Chondrocyte (in vitro differentiated cells): ENCODE results near the gene ABL1. TPM values are rescaled to one million over a fixed set of nuclear protein-coding genes. Genes with fewer than 3 reads are reported as not detected.

Experiments used
- DNase-seq: peaks from one replicate; pipeline ENCODE4 v3.0.0; 2021; ENCODE audit warnings: mixed read lengths, low spot score
- H3K27ac Mint-ChIP-seq: one replicate; pipeline ENCODE4 v1.8.0; 2021; ENCODE audit warnings: mild to moderate bottlenecking, moderate library complexity, mixed read lengths; ENCODE audit not compliant: unreplicated experiment
- H3K27me3 Mint-ChIP-seq: 2 replicates; pipeline ENCODE4 v1.8.0; 2021; ENCODE audit warnings: low read depth, mixed read lengths
- H3K36me3 Mint-ChIP-seq: 2 replicates; pipeline ENCODE4 v1.8.0; 2021; ENCODE audit warnings: low read depth, mixed read lengths
- H3K4me1 Mint-ChIP-seq: 2 replicates; pipeline ENCODE4 v1.8.0; 2021; ENCODE audit warnings: low read depth, mild to moderate bottlenecking, mixed read lengths
- H3K4me3 Mint-ChIP-seq: one replicate; pipeline ENCODE4 v1.8.0; 2021; ENCODE audit warnings: mild to moderate bottlenecking, moderate library complexity, mixed read lengths; ENCODE audit not compliant: unreplicated experiment
- H3K9me3 Mint-ChIP-seq: 2 replicates; pipeline ENCODE4 v1.8.0; 2021; ENCODE audit warnings: low read depth, mixed read lengths
- CTCF ChIP-seq: fragments of 200-600 bp; sonication (generic); IDR thresholded peaks from 2 replicates; pipeline ENCODE4 v1.5.0; 2021; ENCODE audit warnings: antibody characterized with exemption, mild to moderate bottlenecking, moderate library complexity
- total RNA-seq: library from RNA; stranded (reverse); gene quantifications from 3 replicates; pipeline ENCODE4 v1.2.1, GENCODE V29; 2021

The ABL1 gene
- total RNA-seq, 1 donor from 2014 or later = 93.7 TPM

GRCh38 chr9:130825809-130826208, 9.2 kb upstream of the ABL1 start:
- H3K4me1 Mint-ChIP-seq = peaks cover 46% of the 10 kb centered on the region
- peaks cover 7% of the 10 kb centered on the region for H3K9me3 Mint-ChIP-seq
- peaks cover 5% of the 10 kb centered on the region for H3K36me3 Mint-ChIP-seq
- TF ChIP-seq CTCF = no peak
- no peak for DNase-seq
- no peak overlapping the region for H3K4me3 Mint-ChIP-seq
- peak overlapping the region; percentile 65 for H3K27ac Mint-ChIP-seq
- H3K27me3 Mint-ChIP-seq = no peaks in the 10 kb centered on the region

DNA sequence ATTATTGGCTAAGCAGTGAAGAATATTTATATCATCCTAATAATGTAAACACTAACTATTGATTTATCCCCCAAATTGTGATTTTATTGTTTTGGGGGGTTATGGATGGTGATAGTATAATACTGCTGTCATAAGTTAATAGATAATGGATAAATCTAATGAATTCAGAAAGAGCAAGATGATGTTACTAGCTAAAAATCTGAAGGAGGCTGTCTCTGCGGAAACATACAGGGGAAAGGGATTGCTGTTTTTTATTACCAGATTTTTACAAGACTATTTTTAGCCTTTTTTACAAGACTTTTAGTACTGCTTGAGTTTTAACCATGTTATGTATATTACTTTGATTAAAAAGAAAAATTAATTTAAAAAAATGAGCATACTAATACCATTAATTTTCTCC, 5.3 kb upstream of the ABL1 start:
- H3K27ac Mint-ChIP-seq = no peak overlapping the region
- peaks cover 46% of the 10 kb centered on the region for H3K4me1 Mint-ChIP-seq
- DNase-seq = no peak
- peaks cover 5% of the 10 kb centered on the region for H3K36me3 Mint-ChIP-seq
- peaks cover 7% of the 10 kb centered on the region for H3K9me3 Mint-ChIP-seq
- TF ChIP-seq CTCF = no peak
- no peak overlapping the region for H3K4me3 Mint-ChIP-seq
- H3K27me3 Mint-ChIP-seq = no peaks in the 10 kb centered on the region

DNA sequence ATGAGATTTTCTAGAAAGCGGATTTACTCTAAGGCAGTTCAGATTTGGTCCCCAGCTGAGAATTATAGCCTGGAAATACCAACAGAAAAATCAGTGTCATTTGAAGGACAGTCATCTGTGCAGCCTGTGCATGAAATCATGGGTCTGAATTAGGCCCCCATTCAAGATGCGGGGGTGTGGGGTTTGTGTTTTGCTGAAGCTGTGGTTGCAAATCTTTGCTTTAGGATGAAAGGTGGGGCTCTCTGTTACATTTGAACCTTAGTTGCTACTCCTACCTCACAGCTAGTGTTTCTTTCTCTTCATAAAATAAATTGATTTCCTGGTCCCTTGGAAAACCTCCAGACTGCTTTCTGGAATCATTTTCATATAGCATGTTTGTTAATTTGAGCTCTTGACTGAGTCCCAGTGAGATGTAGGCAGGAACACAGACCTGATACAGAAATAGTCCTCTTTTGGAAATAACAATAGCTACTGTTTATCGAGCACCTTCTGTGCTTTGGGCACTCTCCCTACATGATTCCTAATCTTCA, 4.8 kb upstream of the ABL1 start:
- Mint-ChIP-seq H3K27ac (no peak overlapping the region), H3K36me3 (peaks cover 5% of the 10 kb centered on the region), H3K27me3 (no peaks in the 10 kb centered on the region), H3K9me3 (peaks cover 7% of the 10 kb centered on the region), H3K4me3 (no peak overlapping the region), H3K4me1 (peaks cover 40% of the 10 kb centered on the region)
- DNase-seq = no peak
- no peak for TF ChIP-seq CTCF

- no peak for TF ChIP-seq CTCF
- Mint-ChIP-seq H3K4me1 (peaks cover 33% of the 10 kb centered on the region), H3K4me3 (no peak overlapping the region), H3K27me3 (no peaks in the 10 kb centered on the region), H3K36me3 (peaks cover 5% of the 10 kb centered on the region), H3K9me3 (peaks cover 7% of the 10 kb centered on the region), H3K27ac (no peak overlapping the region)
- DNase-seq = no peak
These were observed 4.0 kb upstream of the ABL1 start for GRCh38 chr9:130831077-130831476.

- Mint-ChIP-seq H3K4me1 (peaks cover 53% of the 10 kb centered on the region), H3K9me3 (peaks cover 7% of the 10 kb centered on the region), H3K27ac (peak overlapping the region; percentile 91), H3K36me3 (peaks cover 5% of the 10 kb centered on the region), H3K4me3 (no peak overlapping the region), H3K27me3 (no peaks in the 10 kb centered on the region)
- TF ChIP-seq CTCF = no peak
- DNase-seq = no peak
These were observed 1.7 kb upstream of the ABL1 start for GRCh38 chr9:130833031-130833990.
